Caco-2 (cell line): Measurements from ENCODE around the gene OR51S1. TPM values are rescaled to one million over a fixed set of nuclear protein-coding genes. Genes with fewer than 3 reads are reported as not detected.

Source experiments
- Bru-seq: library from RNA; stranded (reverse); fragments of 400-500 nt; gene quantifications from one replicate; lab custom pipeline; 2021; lab: Mats Ljungman, UMichigan
- BruChase-seq, 2 experiments: library from RNA; stranded (reverse); fragments of 400-500 nt; gene quantifications; one replicate each; lab custom pipeline; 2021; lab: Mats Ljungman, UMichigan
- BruUV-seq: library from RNA; stranded (reverse); fragments of 400-500 nt; replicated peaks from 2 replicates; lab custom pipeline; 2021; lab: Mats Ljungman, UMichigan
- CTCF ChIA-PET: fragments of 300-600 bp; sonication (Branson Sonifier 250); formaldehyde crosslinking; loops from one replicate; lab custom pipeline; 2022; ENCODE audit warnings: antibody characterized with exemption; lab: Charles Lee
- POLR2A ChIA-PET: fragments of 300-600 bp; sonication (Branson Sonifier 250); formaldehyde crosslinking; loops from one replicate; lab custom pipeline; 2022; ENCODE audit warnings: antibody characterized with exemption; lab: Charles Lee
- DNase-seq, 2 experiments: peaks; one replicate each; pipeline versions ENCODE4 v3.0.0 to v3.0.0-alpha.2; 2020 to 2022
- H3K27me3 ChIP-seq: replicated peaks from 2 replicates; pipeline ENCODE4 v1.6.0; 2011; ENCODE audit warnings: low read length; ENCODE audit not compliant: control insufficient read depth, insufficient read depth
- H3K36me3 ChIP-seq: 2 replicates; pipeline ENCODE4 v1.5.1; 2011; ENCODE audit warnings: low read length; ENCODE audit not compliant: control insufficient read depth, insufficient read depth
- H3K4me1 ChIP-seq: fragments of 250-450 bp; sonication (Bioruptor Pico); 2 replicates; pipeline ENCODE4 v1.5.1; 2020; ENCODE audit warnings: mild to moderate bottlenecking
- H3K4me3 ChIP-seq: 2 replicates; pipeline ENCODE4 v1.5.1; 2011; ENCODE audit warnings: low read depth, mild to moderate bottlenecking, control low read depth, low read length
- H3K9me3 ChIP-seq: fragments of 250-450 bp; sonication (Bioruptor Pico); 2 replicates; pipeline ENCODE4 v1.5.1; 2020; ENCODE audit warnings: mild to moderate bottlenecking, moderate library complexity
- H3K27ac Mint-ChIP-seq: one replicate; pipeline ENCODE4 v1.8.0; 2022; ENCODE audit warnings: mixed read lengths; ENCODE audit not compliant: unreplicated experiment
- H3K27me3 Mint-ChIP-seq: one replicate; pipeline ENCODE4 v1.8.0; 2022; ENCODE audit warnings: mixed read lengths; ENCODE audit not compliant: insufficient read depth, unreplicated experiment
- H3K36me3 Mint-ChIP-seq: one replicate; pipeline ENCODE4 v1.8.0; 2022; ENCODE audit warnings: mild to moderate bottlenecking, mixed read lengths; ENCODE audit not compliant: insufficient read depth, unreplicated experiment
- H3K4me1 Mint-ChIP-seq: one replicate; pipeline ENCODE4 v1.8.0; 2022; ENCODE audit warnings: low read depth, mixed read lengths; ENCODE audit not compliant: unreplicated experiment
- H3K4me3 Mint-ChIP-seq: one replicate; pipeline ENCODE4 v1.8.0; 2022; ENCODE audit warnings: mild to moderate bottlenecking, moderate library complexity, mixed read lengths; ENCODE audit not compliant: unreplicated experiment
- H3K9me3 Mint-ChIP-seq: one replicate; pipeline ENCODE4 v1.8.0; 2022; ENCODE audit warnings: mixed read lengths; ENCODE audit not compliant: unreplicated experiment
- intact Hi-C: fragments of 100-400 bp; cut with micrococcal nuclease; formaldehyde crosslinking; loops from one replicate; pipeline ENCODE4 v1.10.0; 2022; ENCODE audit not compliant: unreplicated experiment
- long read RNA-seq: library from polyadenylated mRNA; stranded (forward); transcript quantifications from one replicate; pipeline ENCODE4 v2.0.0, GENCODE V29; 2022
- total RNA-seq: library from RNA; stranded (reverse); gene quantifications from 2 replicates; pipeline ENCODE4 v1.2.3, GENCODE V29; 2022
- TF ChIP-seq, protein P1 (sequence below), 2 experiments: fragments of 200-600 bp in 1 of 2; IDR thresholded peaks; 1 replicate in 1 of 2; 2 replicates in 1 of 2; pipeline versions ENCODE4 v1.5.1 to v1.8.0; 2011 to 2022; ENCODE audit warnings: antibody characterized with exemption in 1 of 2, control low read depth in 1 of 2, inconsistent platforms in 1 of 2, low read depth in 1 of 2, low read length in 1 of 2, mild to moderate bottlenecking in 1 of 2, moderate library complexity in 1 of 2; ENCODE audit not compliant: insufficient read depth in 1 of 2, severe bottlenecking in 1 of 2, unreplicated experiment in 1 of 2

The OR51S1 gene, protein sequence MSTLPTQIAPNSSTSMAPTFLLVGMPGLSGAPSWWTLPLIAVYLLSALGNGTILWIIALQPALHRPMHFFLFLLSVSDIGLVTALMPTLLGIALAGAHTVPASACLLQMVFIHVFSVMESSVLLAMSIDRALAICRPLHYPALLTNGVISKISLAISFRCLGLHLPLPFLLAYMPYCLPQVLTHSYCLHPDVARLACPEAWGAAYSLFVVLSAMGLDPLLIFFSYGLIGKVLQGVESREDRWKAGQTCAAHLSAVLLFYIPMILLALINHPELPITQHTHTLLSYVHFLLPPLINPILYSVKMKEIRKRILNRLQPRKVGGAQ
- total RNA-seq, result not detected in 2 replicates
- not detected for Bru-seq, nascent RNA
- not detected for BruChase-seq, experiment 1, labeled RNA remaining after a 2-hour chase
- not detected for BruChase-seq, experiment 2, labeled RNA remaining after a 6-hour chase
- long read RNA-seq, result 0 reads

GRCh38 chr11:4848908-4849532 is at the start of gene OR51S1:
Gene OR51S1 (minus strand): TSS chr11:4849208. CDS start chr11:4849208, 0 bp downstream.
- Mint-ChIP-seq H3K4me1 (no peaks in the 10 kb centered on the region), H3K9me3 (no peaks in the 10 kb centered on the region), H3K27ac (no peak within 1 kb of the TSS), H3K27me3 (no peaks in the 10 kb centered on the region), H3K36me3 (no peaks in the 10 kb centered on the region), H3K4me3 (no peak within 1 kb of the TSS)
- ChIA-PET POLR2A (no interaction called here), CTCF (no interaction called here)
- Histone ChIP-seq H3K36me3 (no peaks in the 10 kb centered on the region), H3K9me3 (no peaks in the 10 kb centered on the region), H3K4me3 (no peak within 1 kb of the TSS), H3K4me1 (no peaks in the 10 kb centered on the region), H3K27me3 (no peaks in the 10 kb centered on the region)
- TF ChIP-seq, protein P1, sequence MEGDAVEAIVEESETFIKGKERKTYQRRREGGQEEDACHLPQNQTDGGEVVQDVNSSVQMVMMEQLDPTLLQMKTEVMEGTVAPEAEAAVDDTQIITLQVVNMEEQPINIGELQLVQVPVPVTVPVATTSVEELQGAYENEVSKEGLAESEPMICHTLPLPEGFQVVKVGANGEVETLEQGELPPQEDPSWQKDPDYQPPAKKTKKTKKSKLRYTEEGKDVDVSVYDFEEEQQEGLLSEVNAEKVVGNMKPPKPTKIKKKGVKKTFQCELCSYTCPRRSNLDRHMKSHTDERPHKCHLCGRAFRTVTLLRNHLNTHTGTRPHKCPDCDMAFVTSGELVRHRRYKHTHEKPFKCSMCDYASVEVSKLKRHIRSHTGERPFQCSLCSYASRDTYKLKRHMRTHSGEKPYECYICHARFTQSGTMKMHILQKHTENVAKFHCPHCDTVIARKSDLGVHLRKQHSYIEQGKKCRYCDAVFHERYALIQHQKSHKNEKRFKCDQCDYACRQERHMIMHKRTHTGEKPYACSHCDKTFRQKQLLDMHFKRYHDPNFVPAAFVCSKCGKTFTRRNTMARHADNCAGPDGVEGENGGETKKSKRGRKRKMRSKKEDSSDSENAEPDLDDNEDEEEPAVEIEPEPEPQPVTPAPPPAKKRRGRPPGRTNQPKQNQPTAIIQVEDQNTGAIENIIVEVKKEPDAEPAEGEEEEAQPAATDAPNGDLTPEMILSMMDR (IDR thresholded peaks at IDR 0.05; ENCODE audit: insufficient read depth in 1 of 2, low read depth in 1 of 2, low read length in 1 of 2, severe bottlenecking in 1 of 2, unreplicated experiment in 1 of 2), result no peak
- BruUV-seq, result no TSS peak
- no peak for DNase-seq
- intact Hi-C loops, result no loop called here

DNA sequence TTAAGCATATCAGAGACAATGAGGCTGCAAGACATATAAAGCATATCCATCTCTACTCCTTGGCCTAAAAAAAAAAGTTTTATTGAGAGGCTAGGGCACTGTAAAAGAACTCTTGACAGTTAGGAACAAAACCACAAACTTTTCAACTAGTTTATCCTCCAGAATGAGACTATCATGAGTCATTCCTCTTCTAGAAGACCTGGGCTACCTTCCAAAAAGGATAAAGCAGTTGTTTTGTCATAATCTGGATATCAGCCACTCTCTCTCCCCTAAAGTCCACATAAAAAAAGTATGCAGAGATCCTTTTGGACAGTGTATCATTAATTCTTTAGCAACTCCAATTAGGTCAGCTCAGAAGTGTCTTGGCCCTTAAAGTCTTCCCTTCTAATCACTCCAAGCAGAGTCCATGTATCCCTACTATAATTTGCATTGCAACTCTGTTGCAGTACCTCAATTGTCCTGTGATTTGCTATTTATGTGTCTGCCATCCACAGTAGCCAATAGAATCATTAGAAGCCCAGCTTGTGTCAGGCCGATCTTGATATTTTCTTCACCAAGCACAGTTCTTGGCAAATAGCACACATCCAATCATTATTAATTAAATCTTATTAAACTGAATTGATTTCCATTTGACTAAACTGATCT is 43.1 kb upstream of the OR51S1 start:
- Histone ChIP-seq H3K9me3 (no peaks in the 10 kb centered on the region), H3K4me1 (no peaks in the 10 kb centered on the region), H3K27me3 (no peaks in the 10 kb centered on the region; the same call in 1 of the 2 replicates), H3K36me3 (no peaks in the 10 kb centered on the region), H3K4me3 (no peak overlapping the region)
- no peaks in the 10 kb centered on the region for H3K36me3 Mint-ChIP-seq
- intact Hi-C loops, result no loop called here
- no peaks in the 10 kb centered on the region for H3K9me3 Mint-ChIP-seq
- BruUV-seq, result no TSS peak
- CTCF ChIA-PET, result no interaction called here
- DNase-seq, result no peak
- H3K27ac Mint-ChIP-seq, result no peak overlapping the region
- H3K4me3 Mint-ChIP-seq, result no peak overlapping the region
- H3K27me3 Mint-ChIP-seq, result peaks cover 6% of the 10 kb centered on the region
- H3K4me1 Mint-ChIP-seq, result no peaks in the 10 kb centered on the region
- TF ChIP-seq, protein P1 (IDR thresholded peaks at IDR 0.05; ENCODE audit: insufficient read depth in 1 of 2, low read depth in 1 of 2, low read length in 1 of 2, severe bottlenecking in 1 of 2, unreplicated experiment in 1 of 2), result peak in 1 of 2 experiments; percentile 5
- POLR2A ChIA-PET, result no interaction called here

DNA sequence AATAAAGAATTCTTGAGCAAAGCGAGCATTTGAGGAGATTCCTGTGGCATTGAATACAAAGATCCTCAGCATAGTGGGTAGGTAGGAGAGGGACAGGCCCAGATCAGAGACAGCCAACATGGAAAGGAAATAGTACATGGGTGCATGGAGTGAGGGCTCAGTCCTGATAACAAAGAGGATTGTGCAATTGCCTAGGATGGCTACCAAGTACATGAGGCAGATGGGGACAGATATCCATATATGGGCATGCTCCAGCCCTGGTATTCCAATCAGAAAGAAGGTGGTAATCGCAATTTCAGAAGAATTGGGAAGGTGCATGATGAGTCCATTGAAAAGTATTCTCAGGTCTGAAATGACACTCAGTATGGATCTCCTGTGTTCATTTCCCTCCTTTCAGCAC is 41.3 kb upstream of the OR51S1 start:
- Histone ChIP-seq H3K4me1 (no peaks in the 10 kb centered on the region), H3K36me3 (no peaks in the 10 kb centered on the region), H3K27me3 (no peaks in the 10 kb centered on the region; the same call in 1 of the 2 replicates), H3K9me3 (no peaks in the 10 kb centered on the region), H3K4me3 (no peak overlapping the region)
- no TSS peak for BruUV-seq
- H3K27me3 Mint-ChIP-seq, result peaks cover 2% of the 10 kb centered on the region
- H3K4me1 Mint-ChIP-seq, result no peaks in the 10 kb centered on the region
- DNase-seq, result no peak
- TF ChIP-seq, protein P1 (IDR thresholded peaks at IDR 0.05; ENCODE audit: insufficient read depth in 1 of 2, low read depth in 1 of 2, low read length in 1 of 2, severe bottlenecking in 1 of 2, unreplicated experiment in 1 of 2), result no peak
- intact Hi-C loops, result no loop called here
- no peaks in the 10 kb centered on the region for H3K36me3 Mint-ChIP-seq
- no peak overlapping the region for H3K4me3 Mint-ChIP-seq
- H3K9me3 Mint-ChIP-seq, result no peaks in the 10 kb centered on the region
- H3K27ac Mint-ChIP-seq, result no peak overlapping the region
- POLR2A ChIA-PET, result no interaction called here
- CTCF ChIA-PET, result no interaction called here
